ENCODE measurements around the gene MYH11. TPM values are rescaled to one million over a fixed set of nuclear protein-coding genes. Genes with fewer than 3 reads are reported as not detected.

MYH11 gene
- total and polyA plus RNA-seq, 2 of the 13 experiments (the other 11 are each of a cell fraction or from before 2014, with no cell fraction given) = not detected

- Histone ChIP-seq H3K4me3 (replicated peaks in 1 of 3; ENCODE audit: insufficient read depth in 1 of 3, low read depth in 2 of 3, low read length in 3 of 3) (no peak overlapping the region), H3K79me2 (ENCODE audit: insufficient read depth, low read length) (no peaks in the 10 kb centered on the region), H3K4me1 (ENCODE audit: insufficient read depth, low read length) (peaks cover 4% of the 10 kb centered on the region; the same call in 1 of the 2 replicates), H3K9ac (ENCODE audit: insufficient read depth, low read depth, low read length) (no peak overlapping the region), H3K9me3 (ENCODE audit: low read length) (no peaks in the 10 kb centered on the region), H4K20me1 (ENCODE audit: insufficient read depth, low read length) (no peaks in the 10 kb centered on the region), H3K36me3 (replicated peaks in 1 of 2; ENCODE audit: control insufficient read depth in 1 of 2, insufficient read depth in 2 of 2, low read length in 2 of 2) (no peaks in the 10 kb centered on the region), H2AFZ (ENCODE audit: low read length) (no peak overlapping the region), H3K27me3 (ENCODE audit: control insufficient read depth in 1 of 2, insufficient read depth in 2 of 2, low read length in 2 of 2) (peaks cover 5 to 73% of the 10 kb centered on the region in 2 experiments; a peak in 4 of 5 replicates), H3K27ac (ENCODE audit: extremely low read length, insufficient read depth, low read length) (no peak overlapping the region), H3K4me2 (ENCODE audit: low read depth, low read length) (no peak overlapping the region)
- ATAC-seq (peak; percentile 19; the same call in 2 of the 3 replicates), FAIRE-seq (no peak), DNase-seq (ENCODE audit: low spot score) (no peak)
- ChIA-PET CTCF (ENCODE audit: low intra/inter-chr PET ratio, low total read pairs) (no interaction called here), POLR2A (no interaction called here)
- in situ Hi-C loops (cut with HindIII; ENCODE audit: extremely low pct_ligation_motif_present, low pct_unique_long_range_greater_than_20kb) (no loop called here), intact Hi-C loops (cut with micrococcal nuclease; ENCODE audit: unreplicated experiment) (no loop called here)
- TF ChIP-seq TFDP2 (CRISPR knock-in tag; IDR thresholded peaks at IDR 0.05) (no peak), ATF1 (CRISPR knock-in tag; IDR thresholded peaks at IDR 0.05) (no peak), RARG (CRISPR knock-in tag; IDR thresholded peaks at IDR 0.05; ENCODE audit: low read depth) (no peak), MLX (CRISPR knock-in tag; IDR thresholded peaks at IDR 0.05) (no peak), ZSCAN20 (CRISPR knock-in tag; IDR thresholded peaks at IDR 0.05; ENCODE audit: borderline replicate concordance) (no peak), FOXO4 (CRISPR knock-in tag; conservative IDR thresholded peaks at IDR 0.05) (no peak), PAXIP1 (CRISPR knock-in tag; conservative IDR thresholded peaks at IDR 0.05) (no peak), FLYWCH1 (CRISPR knock-in tag; IDR thresholded peaks at IDR 0.05) (no peak), DMAP1 (CRISPR knock-in tag; IDR thresholded peaks at IDR 0.05) (no peak), ZNF639 (CRISPR knock-in tag; conservative IDR thresholded peaks at IDR 0.05) (no peak), FOSL1 (CRISPR knock-in tag; IDR thresholded peaks at IDR 0.05; ENCODE audit: borderline replicate concordance) (no peak), ZSCAN25 (CRISPR knock-in tag; IDR thresholded peaks at IDR 0.05) (no peak), E2F2 (CRISPR knock-in tag; IDR thresholded peaks at IDR 0.05; ENCODE audit: borderline replicate concordance) (no peak), SMAD3 (CRISPR knock-in tag; IDR thresholded peaks at IDR 0.05) (no peak), KLF6 (CRISPR knock-in tag; IDR thresholded peaks at IDR 0.05) (no peak), ZFX (CRISPR knock-in tag; IDR thresholded peaks at IDR 0.05; ENCODE audit: low read depth) (no peak)
- no TSS peak for BruUV-seq (replicated peaks)
- 32% methylated on average over 8 of the region's 8 CpGs for WGBS (ENCODE audit: low lambda C conversion rate)
Measured at GRCh38 chr16:15808071-15808470, 48.8 kb downstream of the MYH11 start.

Data from HepG2 (cell line).